SK-N-SH treated with all-trans-retinoic acid at 6 μM for 48 hours (cell line): ENCODE results near the gene RCCD1.

Experiments
- CREB5 ChIP-seq: fragments of 250-450 bp; sonication (Bioruptor Pico); IDR thresholded peaks from 2 replicates; pipeline ENCODE4 v1.5.1; 2020; ENCODE audit warnings: low read depth, mild to moderate bottlenecking, moderate library complexity
- CSRNP3 ChIP-seq: fragments of 250-450 bp; sonication (Bioruptor Pico); IDR thresholded peaks from 2 replicates; pipeline ENCODE4 v1.5.1; 2021; ENCODE audit warnings: mild to moderate bottlenecking, moderate library complexity
- GLIS3 ChIP-seq: fragments of 250-450 bp; sonication (Bioruptor Pico); IDR thresholded peaks from 2 replicates; pipeline ENCODE4 v1.5.0; 2020; ENCODE audit warnings: mild to moderate bottlenecking, moderate library complexity
- PATZ1 ChIP-seq: fragments of 250-450 bp; sonication (Bioruptor Pico); IDR thresholded peaks from 2 replicates; pipeline ENCODE4 v1.8.0; 2020; ENCODE audit warnings: mild to moderate bottlenecking, moderate library complexity, borderline replicate concordance
- RARB ChIP-seq: fragments of 250-450 bp; sonication (Bioruptor Pico); IDR thresholded peaks from 2 replicates; pipeline ENCODE4 v1.8.0; 2021; ENCODE audit warnings: mild to moderate bottlenecking, moderate library complexity
- ZFP3 ChIP-seq: fragments of 250-450 bp; sonication (Bioruptor Pico); IDR thresholded peaks from 2 replicates; pipeline ENCODE4 v1.5.0; 2020; ENCODE audit warnings: mild to moderate bottlenecking, moderate library complexity
- ZNF565 ChIP-seq: fragments of 450-650 bp; formaldehyde crosslinking; conservative IDR thresholded peaks from 2 replicates; pipeline ENCODE4 v1.5.0; 2020; ENCODE audit warnings: low read depth, mild to moderate bottlenecking, moderate library complexity
- ZNF70 ChIP-seq: fragments of 450-650 bp; formaldehyde crosslinking; IDR thresholded peaks from 2 replicates; pipeline ENCODE4 v1.5.0; 2020; ENCODE audit warnings: mild to moderate bottlenecking, moderate library complexity
- TF ChIP-seq, protein P1 (sequence below): fragments of 250-450 bp; sonication (Bioruptor Pico); IDR thresholded peaks from 2 replicates; pipeline ENCODE4 v1.8.0; 2021; ENCODE audit warnings: low read depth, mild to moderate bottlenecking, moderate library complexity, borderline replicate concordance

DNA sequence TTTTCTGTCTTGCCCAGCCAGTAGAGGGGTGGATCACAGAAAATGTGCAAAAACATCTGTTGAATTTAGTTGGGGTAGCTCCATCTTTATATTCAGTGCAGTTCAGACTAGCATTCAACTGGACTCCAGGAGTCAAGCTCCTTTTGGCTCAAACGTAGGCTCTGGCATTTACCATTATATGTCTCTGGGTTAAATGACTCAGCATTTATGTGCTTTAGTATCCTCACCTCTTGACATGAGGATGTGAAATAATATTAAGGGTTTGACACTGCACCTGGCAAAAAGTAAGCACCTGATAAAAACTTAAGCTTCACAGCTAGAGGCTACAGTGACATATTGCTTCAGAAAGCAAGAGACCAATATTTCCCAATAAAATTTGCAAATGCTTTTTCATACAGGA is 24.9 kb downstream of the RCCD1 start:
- no peak for TF ChIP-seq CREB5 (CRISPR knock-in tag)
- TF ChIP-seq CSRNP3 (CRISPR knock-in tag) = no peak
- no peak for TF ChIP-seq PATZ1 (CRISPR knock-in tag)
- no peak for TF ChIP-seq ZNF565 (CRISPR knock-in tag)
- TF ChIP-seq ZFP3 (CRISPR knock-in tag) = no peak
- TF ChIP-seq, protein P1, sequence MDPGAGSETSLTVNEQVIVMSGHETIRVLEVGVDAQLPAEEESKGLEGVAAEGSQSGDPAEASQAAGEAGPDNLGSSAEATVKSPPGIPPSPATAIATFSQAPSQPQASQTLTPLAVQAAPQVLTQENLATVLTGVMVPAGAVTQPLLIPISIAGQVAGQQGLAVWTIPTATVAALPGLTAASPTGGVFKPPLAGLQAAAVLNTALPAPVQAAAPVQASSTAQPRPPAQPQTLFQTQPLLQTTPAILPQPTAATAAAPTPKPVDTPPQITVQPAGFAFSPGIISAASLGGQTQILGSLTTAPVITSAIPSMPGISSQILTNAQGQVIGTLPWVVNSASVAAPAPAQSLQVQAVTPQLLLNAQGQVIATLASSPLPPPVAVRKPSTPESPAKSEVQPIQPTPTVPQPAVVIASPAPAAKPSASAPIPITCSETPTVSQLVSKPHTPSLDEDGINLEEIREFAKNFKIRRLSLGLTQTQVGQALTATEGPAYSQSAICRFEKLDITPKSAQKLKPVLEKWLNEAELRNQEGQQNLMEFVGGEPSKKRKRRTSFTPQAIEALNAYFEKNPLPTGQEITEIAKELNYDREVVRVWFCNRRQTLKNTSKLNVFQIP = no peak
- TF ChIP-seq GLIS3 (CRISPR knock-in tag) = no peak
- TF ChIP-seq RARB = no peak
- no peak for TF ChIP-seq ZNF70 (CRISPR knock-in tag)
